ENCODE results near the gene ATRIP. TPM values are rescaled to one million over a fixed set of nuclear protein-coding genes. Genes with fewer than 3 reads are reported as not detected.

Gene ATRIP
- polyA plus RNA-seq, 2 of the 4 experiments (the other 2 are of a cell fraction), result 6.1 to 9.4 TPM

- TF ChIP-seq RFX5 (IDR thresholded peaks at IDR 0.05), result no peak
- no peak for TF ChIP-seq HOXB13 (CRISPR knock-in tag; IDR thresholded peaks at IDR 0.05; ENCODE audit: low read depth)
- no peak for TF ChIP-seq RNF2 (IDR thresholded peaks at IDR 0.05; ENCODE audit: borderline replicate concordance, low read depth)
- no peak for TF ChIP-seq ELK1 (IDR thresholded peaks at IDR 0.05; ENCODE audit: low read depth, low read length)
- no peak for TF ChIP-seq BHLHE40 (IDR thresholded peaks at IDR 0.05; ENCODE audit: low read depth, low read length)
- no peak for TF ChIP-seq TFCP2L1 (CRISPR knock-in tag; IDR thresholded peaks at IDR 0.05)
- TF ChIP-seq ZC3H11A (IDR thresholded peaks at IDR 0.05), result no peak
- TF ChIP-seq NR3C1 (IDR thresholded peaks at IDR 0.05), result no peak
- TF ChIP-seq HMGXB4 (CRISPR knock-in tag; IDR thresholded peaks at IDR 0.05; ENCODE audit: borderline replicate concordance), result no peak
- no peak for TF ChIP-seq JUN (IDR thresholded peaks at IDR 0.05)
- TF ChIP-seq ATOH8 (CRISPR knock-in tag; IDR thresholded peaks at IDR 0.05; ENCODE audit: low read depth), result no peak
- TF ChIP-seq TP53 (CRISPR knock-in tag; IDR thresholded peaks at IDR 0.05), result no peak
- TF ChIP-seq NPAS2 (CRISPR knock-in tag; IDR thresholded peaks at IDR 0.05; ENCODE audit: borderline replicate concordance), result no peak
- DNase-seq (ENCODE audit: low read depth in 1 of 2, low spot score in 1 of 2), result no peak
- Histone ChIP-seq H3K4me3 (no peak overlapping the region), H3K9me3 (no peaks in the 10 kb centered on the region), H3K27ac (no peak overlapping the region), H3K4me1 (no peaks in the 10 kb centered on the region), H3K4me2 (no peak overlapping the region)
- ATAC-seq, result no peak
- ChIA-PET POLR2A (no interaction called here), CTCF (interaction anchor here (3.3 to 31.5 kb wide), 2 partner anchors 10 to 20 kb away, joined by 18 to 488 read pairs; partner anchors contain the start of gene PLXNB1)
- FAIRE-seq, result no peak
- 98% methylated on average over 9 of the region's 9 CpGs for WGBS (ENCODE audit: missing lambda C conversion rate)
Observed at GRCh38 chr3:48411041-48411588, 35.4 kb upstream of the ATRIP start.

- WGBS (ENCODE audit: missing lambda C conversion rate), result 92% methylated on average over 9 of the region's 11 CpGs
- FAIRE-seq (no peak), ATAC-seq (no peak), DNase-seq (ENCODE audit: low read depth in 1 of 2, low spot score in 1 of 2) (no peak)
- Histone ChIP-seq H3K9me3 (no peaks in the 10 kb centered on the region), H3K4me2 (no peak overlapping the region), H3K4me1 (no peaks in the 10 kb centered on the region), H3K4me3 (no peak overlapping the region), H3K27ac (no peak overlapping the region)
- no peak for TF ChIP-seq ZSCAN20 (CRISPR knock-in tag; IDR thresholded peaks at IDR 0.05)
- no peak for TF ChIP-seq CBX2 (IDR thresholded peaks at IDR 0.05; ENCODE audit: borderline replicate concordance, low read depth)
- TF ChIP-seq RNF2 (IDR thresholded peaks at IDR 0.05; ENCODE audit: borderline replicate concordance, low read depth), result no peak
- no peak for TF ChIP-seq ZC3H11A (IDR thresholded peaks at IDR 0.05)
- no peak for TF ChIP-seq ZNF302 (CRISPR knock-in tag; IDR thresholded peaks at IDR 0.05)
- no peak for TF ChIP-seq E2F6 (IDR thresholded peaks at IDR 0.05; ENCODE audit: borderline replicate concordance, low read depth)
- TF ChIP-seq RFX5 (IDR thresholded peaks at IDR 0.05), result no peak
- no peak for TF ChIP-seq KDM5A (IDR thresholded peaks at IDR 0.05)
- TF ChIP-seq HES2 (IDR thresholded peaks at IDR 0.05), result no peak
- no peak for TF ChIP-seq CHD4 (IDR thresholded peaks at IDR 0.05; ENCODE audit: borderline replicate concordance)
- no peak for TF ChIP-seq HEYL (CRISPR knock-in tag; IDR thresholded peaks at IDR 0.05)
- TF ChIP-seq NPAS2 (CRISPR knock-in tag; IDR thresholded peaks at IDR 0.05; ENCODE audit: borderline replicate concordance), result no peak
- TF ChIP-seq FOSB (CRISPR knock-in tag; IDR thresholded peaks at IDR 0.05), result no peak
- TF ChIP-seq TP53 (CRISPR knock-in tag; IDR thresholded peaks at IDR 0.05), result no peak
- no peak for TF ChIP-seq EHMT2 (IDR thresholded peaks at IDR 0.05; ENCODE audit: low read depth)
- no peak for TF ChIP-seq MAX (IDR thresholded peaks at IDR 0.05)
- CTCF ChIA-PET, result interaction anchor here (3.3 to 31.5 kb wide), 2 partner anchors 11 to 20 kb away, joined by 18 to 488 read pairs; partner anchors contain the start of gene PLXNB1
- POLR2A ChIA-PET, result no interaction called here
Observed at GRCh38 chr3:48411606-48412374, 34.7 kb upstream of the ATRIP start.

Measured in A549 (cell line).